Prostate gland (tissue), 2 donors: ENCODE data around the gene MBLAC1.

Experiments
- CTCF ChIP-seq, 4 experiments: fragments of 200-600 bp in 2 of 4; fragments of 450-650 bp in 2 of 4; sonication (generic) in 2 of 4; IDR thresholded peaks; 1 replicate in 3 of 4; 2 replicates in 1 of 4; pipeline ENCODE4 v1.5.1; 2016 to 2019; ENCODE audit warnings: antibody characterized with exemption in 4 of 4, mild to moderate bottlenecking in 2 of 4, moderate library complexity in 2 of 4
- POLR2AphosphoS5 ChIP-seq: sonication (generic); formaldehyde crosslinking; IDR thresholded peaks from one replicate; pipeline ENCODE4 v1.6.1; 2017; ENCODE audit warnings: antibody characterized with exemption

- no peak for TF ChIP-seq POLR2AphosphoS5
- TF ChIP-seq CTCF (IDR thresholded peaks at IDR 0.05): no peak
Observed at GRCh38 chr7:100118388-100119071, 8.2 kb upstream of the MBLAC1 start.
